GM12875 (cell line): ENCODE results near the gene WNT2B.
A peak's percentile ranks its signal among the peaks of the same experiment; 100 is the strongest.
"Not testable (repeated sequence)": the region's sequence is repeated elsewhere in the genome, so short reads cannot be mapped to it uniquely, and the experiment has no call there.

Experiments
- H3K4me3 ChIP-seq: one replicate; pipeline ENCODE4 v1.5.1; 2011; ENCODE audit warnings: low read depth, low read length, control low read depth
- CTCF ChIP-seq: IDR thresholded peaks from 2 replicates; pipeline ENCODE4 v1.5.1; 2011; ENCODE audit warnings: low read depth, mild to moderate bottlenecking, control low read depth, inconsistent platforms, low read length, moderate library complexity, borderline replicate concordance; ENCODE audit not compliant: insufficient read depth

WNT2B gene

GRCh38 chr1:112466078-112466660 is 42.6 kb upstream of the WNT2B start:
- TF ChIP-seq CTCF = peak; percentile 77
- H3K4me3 ChIP-seq = peak overlapping the region; percentile 31

GRCh38 chr1:112470324-112470723 is 38.4 kb upstream of the WNT2B start:
- not testable (repeated sequence) for H3K4me3 ChIP-seq

- TF ChIP-seq CTCF = no peak
- no peak overlapping the region for H3K4me3 ChIP-seq
Observed at GRCh38 chr1:112470966-112471365, 37.8 kb upstream of the WNT2B start.

GRCh38 chr1:112472142-112472541 is 36.6 kb upstream of the WNT2B start:
- no peak for TF ChIP-seq CTCF
- no peak overlapping the region for H3K4me3 ChIP-seq

- no peak for TF ChIP-seq CTCF
- H3K4me3 ChIP-seq = no peak overlapping the region
Observed at GRCh38 chr1:112477550-112477949, 31.2 kb upstream of the WNT2B start.

- no peak overlapping the region for H3K4me3 ChIP-seq
- TF ChIP-seq CTCF = no peak
Observed at GRCh38 chr1:112478314-112478713, 30.5 kb upstream of the WNT2B start.

- not testable (repeated sequence) for H3K4me3 ChIP-seq
Observed at GRCh38 chr1:112486063-112486462, 22.7 kb upstream of the WNT2B start.

- H3K4me3 ChIP-seq = not testable (repeated sequence)
Observed at GRCh38 chr1:112487686-112488085, 21.1 kb upstream of the WNT2B start.

- H3K4me3 ChIP-seq = no peak overlapping the region
- no peak for TF ChIP-seq CTCF
Observed at GRCh38 chr1:112488141-112488540, 20.6 kb upstream of the WNT2B start.
